Measurements from ENCODE around the gene LEF1. TPM values are rescaled to one million over a fixed set of nuclear protein-coding genes. Genes with fewer than 3 reads are reported as not detected.

The LEF1 gene
- total and polyA plus RNA-seq, 2 experiments from 2014 or later = 0.50 to 0.73 TPM

- H3K27me3 Mint-ChIP-seq (ENCODE audit: insufficient read depth, low read depth, poor library complexity) = peaks cover 39% of the 10 kb centered on the region
Measured at GRCh38 chr4:108193886-108194672, 25.3 kb upstream of the LEF1 start.

GRCh38 chr4:108192935-108193334, 24.2 kb upstream of the LEF1 start:
- no peaks in the 10 kb centered on the region for H3K36me3 Mint-ChIP-seq (ENCODE audit: low read depth)
- peaks cover 75% of the 10 kb centered on the region for H3K27me3 ChIP-seq (ENCODE audit: insufficient read depth)
- H3K9me2 ChIP-seq (ENCODE audit: insufficient read depth) = no peaks in the 10 kb centered on the region
- no peaks in the 10 kb centered on the region for H3F3A ChIP-seq (replicated peaks; ENCODE audit: low read depth)
- no peak overlapping the region for H2AFZ ChIP-seq
- no peak for ATAC-seq
- DNase-seq (ENCODE audit: low spot score) = no peak
- peaks cover 13% of the 10 kb centered on the region for H3K4me1 ChIP-seq (ENCODE audit: insufficient read depth)
- H3K27me3 Mint-ChIP-seq (ENCODE audit: insufficient read depth, low read depth, poor library complexity) = peaks cover 39% of the 10 kb centered on the region
- H3K27ac ChIP-seq (ENCODE audit: low read depth) = no peak overlapping the region
- H3K4me3 Mint-ChIP-seq = no peak overlapping the region
- H3K27ac Mint-ChIP-seq = no peak overlapping the region
- H3K36me3 ChIP-seq (ENCODE audit: insufficient read depth) = no peaks in the 10 kb centered on the region
- no peaks in the 10 kb centered on the region for H4K20me1 ChIP-seq (replicated peaks; ENCODE audit: insufficient read depth)
- H3K79me2 ChIP-seq (replicated peaks; ENCODE audit: insufficient read depth) = no peaks in the 10 kb centered on the region
- no peak overlapping the region; the same call in 1 of the 2 replicates for H3K4me2 ChIP-seq
- no peak overlapping the region for H3K4me3 ChIP-seq
- peaks cover 2% of the 10 kb centered on the region; the same call in 2 of the 3 replicates for H3K9me3 Mint-ChIP-seq
- TF ChIP-seq POLR2AphosphoS5 (IDR thresholded peaks at IDR 0.05; ENCODE audit: low read depth) (no peak), ZNF114 (CRISPR knock-in tag; IDR thresholded peaks at IDR 0.05) (no peak), NANOG (IDR thresholded peaks at IDR 0.05; ENCODE audit: borderline replicate concordance) (no peak), ZNF331 (CRISPR knock-in tag; IDR thresholded peaks at IDR 0.05; ENCODE audit: low read depth) (no peak), STAT1 (IDR thresholded peaks at IDR 0.05; ENCODE audit: unreplicated experiment) (no peak)
- H3K4me1 Mint-ChIP-seq = peaks cover 20% of the 10 kb centered on the region

More at GRCh38 chr4:108193886-108194672, 25.3 kb upstream of the LEF1 start:
- H3K36me3 ChIP-seq (ENCODE audit: insufficient read depth) = no peaks in the 10 kb centered on the region
- H3K27me3 ChIP-seq (ENCODE audit: insufficient read depth) = peaks cover 66% of the 10 kb centered on the region
- peaks cover 20% of the 10 kb centered on the region for H3K4me1 Mint-ChIP-seq
- peak; percentile 95 for DNase-seq (ENCODE audit: low spot score)
- no peak overlapping the region for H3K4me3 ChIP-seq
- H3K4me1 ChIP-seq (ENCODE audit: insufficient read depth) = peaks cover 13% of the 10 kb centered on the region
- no peaks in the 10 kb centered on the region for H3K36me3 Mint-ChIP-seq (ENCODE audit: low read depth)
- H3K4me2 ChIP-seq = no peak overlapping the region
- no peak overlapping the region for H2AFZ ChIP-seq
- H3K27ac Mint-ChIP-seq = no peak overlapping the region
- H3K9me2 ChIP-seq (ENCODE audit: insufficient read depth) = no peaks in the 10 kb centered on the region
- no peaks in the 10 kb centered on the region for H4K20me1 ChIP-seq (replicated peaks; ENCODE audit: insufficient read depth)
- no peak for TF ChIP-seq ETS1 (IDR thresholded peaks at IDR 0.05)
- TF ChIP-seq NANOG (IDR thresholded peaks at IDR 0.05; ENCODE audit: borderline replicate concordance) = peak; percentile 61; the same call in 1 of the 2 replicates
- H3K79me2 ChIP-seq (replicated peaks; ENCODE audit: insufficient read depth) = no peaks in the 10 kb centered on the region
- H3K27ac ChIP-seq (ENCODE audit: low read depth) = no peak overlapping the region
- no peak overlapping the region for H3K4me3 Mint-ChIP-seq
- H3K9me3 Mint-ChIP-seq = peaks cover 2% of the 10 kb centered on the region; the same call in 2 of the 3 replicates
- peak; percentile 97 for ATAC-seq
- H3F3A ChIP-seq (replicated peaks; ENCODE audit: low read depth) = no peaks in the 10 kb centered on the region

GRCh38 chr4:108192056-108192455, 23.3 kb upstream of the LEF1 start:
- peaks cover 42% of the 10 kb centered on the region for H3K27me3 Mint-ChIP-seq (ENCODE audit: insufficient read depth, low read depth, poor library complexity)
- no peak for ATAC-seq
- TF ChIP-seq POLR2AphosphoS5 (IDR thresholded peaks at IDR 0.05; ENCODE audit: low read depth) = no peak
- TF ChIP-seq ZNF114 (CRISPR knock-in tag; IDR thresholded peaks at IDR 0.05) = no peak
- TF ChIP-seq EZH2 (IDR thresholded peaks at IDR 0.05; ENCODE audit: low read depth, unreplicated experiment) = no peak
- TF ChIP-seq ZNF331 (CRISPR knock-in tag; IDR thresholded peaks at IDR 0.05; ENCODE audit: low read depth) = no peak
- no peak for TF ChIP-seq CREB1 (CRISPR knock-in tag; IDR thresholded peaks at IDR 0.05; ENCODE audit: low read depth)
- no peak for TF ChIP-seq JUNB (IDR thresholded peaks at IDR 0.05; ENCODE audit: unreplicated experiment)
- no peak for TF ChIP-seq NANOG (IDR thresholded peaks at IDR 0.05; ENCODE audit: borderline replicate concordance)
- TF ChIP-seq REST (IDR thresholded peaks at IDR 0.05; ENCODE audit: unreplicated experiment) = no peak
- TF ChIP-seq CTCF (conservative IDR thresholded peaks at IDR 0.05; ENCODE audit: low read depth in 2 of 2) = no peak

More at GRCh38 chr4:108192056-108192455, 23.3 kb upstream of the LEF1 start:
- peaks cover 79% of the 10 kb centered on the region for H3K27me3 ChIP-seq (ENCODE audit: insufficient read depth)
- no peaks in the 10 kb centered on the region for H3K36me3 Mint-ChIP-seq (ENCODE audit: low read depth)
- peaks cover 19% of the 10 kb centered on the region for H3K4me1 ChIP-seq (ENCODE audit: insufficient read depth)
- no peaks in the 10 kb centered on the region for H4K20me1 ChIP-seq (replicated peaks; ENCODE audit: insufficient read depth)
- no peaks in the 10 kb centered on the region for H3K9me2 ChIP-seq (ENCODE audit: insufficient read depth)
- no peak overlapping the region for H3K27ac ChIP-seq (ENCODE audit: low read depth)
- H3F3A ChIP-seq (replicated peaks; ENCODE audit: low read depth) = no peaks in the 10 kb centered on the region
- H3K4me2 ChIP-seq = no peak overlapping the region
- no peak overlapping the region for H3K27ac Mint-ChIP-seq
- no peak overlapping the region for H3K4me3 ChIP-seq
- no peak overlapping the region for H3K4me3 Mint-ChIP-seq
- no peaks in the 10 kb centered on the region for H3K79me2 ChIP-seq (replicated peaks; ENCODE audit: insufficient read depth)
- peaks cover 27% of the 10 kb centered on the region for H3K4me1 Mint-ChIP-seq
- no peaks in the 10 kb centered on the region for H3K36me3 ChIP-seq (ENCODE audit: insufficient read depth)
- no peak for DNase-seq (ENCODE audit: low spot score)
- H3K9me3 Mint-ChIP-seq = peaks cover 2% of the 10 kb centered on the region; the same call in 2 of the 3 replicates
- no peak overlapping the region for H2AFZ ChIP-seq

Data from GM23338 (cell line).